Cardiac septum (tissue), 1 donor: ENCODE measurements around the gene ISM1. TPM values are rescaled to one million over a fixed set of nuclear protein-coding genes. Genes with fewer than 3 reads are reported as not detected.

Experiments used
- DNase-seq: peaks from one replicate; pipeline ENCODE4 v3.0.0-alpha.2; 2020; ENCODE audit warnings: low spot score
- intact Hi-C: fragments of 100-400 bp; cut with DNase I; formaldehyde crosslinking; loops from one replicate; pipeline ENCODE4 v1.14.0; 2022
- total RNA-seq: library from RNA; stranded (reverse); fragmentation: NEBNext Ultra II Directional; extraction: Animal tissue kit (Norgen Biotek cat#: 25700); gene quantifications from one replicate; pipeline ENCODE4 v1.2.1, GENCODE V29; 2021
- donor health status: DM: no; HTN: no; CAD: no.

ISM1 gene
- total RNA-seq, 1 donor from 2014 or later = 1.0 TPM

- no peak for DNase-seq
- intact Hi-C loops = no loop called here
These were observed 29.2 kb downstream of the ISM1 start for GRCh38 chr20:13250251-13250650.

GRCh38 chr20:13251106-13251903 is 30.2 kb downstream of the ISM1 start:
- intact Hi-C loops = no loop called here
- no peak for DNase-seq

GRCh38 chr20:13251904-13252297 is 30.8 kb downstream of the ISM1 start:
- intact Hi-C loops = no loop called here
- no peak for DNase-seq

- intact Hi-C loops = no loop called here
These were observed 34.3 kb downstream of the ISM1 start for GRCh38 chr20:13255356-13255755.

GRCh38 chr20:13256606-13257005 is 35.5 kb downstream of the ISM1 start:
- intact Hi-C loops = no loop called here

More at GRCh38 chr20:13255356-13255755, 34.3 kb downstream of the ISM1 start:
- DNase-seq = no peak

GRCh38 chr20:13259921-13260320 is 38.8 kb downstream of the ISM1 start:
- no peak for DNase-seq
- intact Hi-C loops = no loop called here

More at GRCh38 chr20:13256606-13257005, 35.5 kb downstream of the ISM1 start:
- DNase-seq = no peak

GRCh38 chr20:13260650-13261279 is 39.7 kb downstream of the ISM1 start:
- no peak for DNase-seq
- intact Hi-C loops = no loop called here

GRCh38 chr20:13261460-13262301 is 40.6 kb downstream of the ISM1 start:
- no peak for DNase-seq
- intact Hi-C loops = no loop called here

GRCh38 chr20:13262302-13262650 is 41.2 kb downstream of the ISM1 start:
- DNase-seq = no peak
- intact Hi-C loops = no loop called here

GRCh38 chr20:13262671-13263360 is 41.7 kb downstream of the ISM1 start:
- intact Hi-C loops = no loop called here
- no peak for DNase-seq

GRCh38 chr20:13263451-13263850 is 42.4 kb downstream of the ISM1 start:
- DNase-seq = no peak
- intact Hi-C loops = no loop called here

- intact Hi-C loops = no loop called here
These were observed 43.8 kb downstream of the ISM1 start for GRCh38 chr20:13264907-13265306.

GRCh38 chr20:13265941-13266340 is 44.9 kb downstream of the ISM1 start:
- DNase-seq = no peak
- intact Hi-C loops = no loop called here

More at GRCh38 chr20:13264907-13265306, 43.8 kb downstream of the ISM1 start:
- DNase-seq = no peak

- no peak for DNase-seq
- intact Hi-C loops = no loop called here
These were observed 46.2 kb downstream of the ISM1 start for GRCh38 chr20:13267231-13267630.

- no peak for DNase-seq
- intact Hi-C loops = no loop called here
These were observed 47.9 kb downstream of the ISM1 start for GRCh38 chr20:13268953-13269352.

GRCh38 chr20:13270211-13270610 is 49.1 kb downstream of the ISM1 start:
- intact Hi-C loops = loop anchor here (2.0 to 5.0 kb wide), 2 partner anchors 49 to 52 kb away; partner anchors contain the start of gene ISM1
- no peak for DNase-seq

GRCh38 chr20:13271098-13271497 is 50.0 kb downstream of the ISM1 start:
- intact Hi-C loops = loop anchor here (2.0 to 5.0 kb wide), 2 partner anchors 50 to 51 kb away; partner anchors contain the start of gene ISM1
- DNase-seq = no peak

- no peak for DNase-seq
- intact Hi-C loops = loop anchor here (2.0 to 5.0 kb wide), 2 partner anchors 50 to 51 kb away; partner anchors contain the start of gene ISM1
These were observed 51.2 kb downstream of the ISM1 start for GRCh38 chr20:13271977-13272975.
